DMS53 (cell line): ENCODE measurements around the gene FOXRED1.

Experiments
- DNase-seq: peaks from one replicate; lab custom pipeline; 2025; lab: John Stamatoyannopoulos, UW

FOXRED1 gene

GRCh38 chr11:126311401-126312291 is 42.7 kb downstream of the FOXRED1 start:
- no peak for DNase-seq

GRCh38 chr11:126312961-126313360 is 44.0 kb downstream of the FOXRED1 start:
- no peak for DNase-seq

- DNase-seq = no peak
Measured at GRCh38 chr11:126313826-126314225, 44.9 kb downstream of the FOXRED1 start.

GRCh38 chr11:126317432-126317755 is 48.4 kb downstream of the FOXRED1 start:
- DNase-seq = no peak

GRCh38 chr11:126317756-126318573 is 49.0 kb downstream of the FOXRED1 start:
- no peak for DNase-seq

GRCh38 chr11:126318574-126319373 is 49.8 kb downstream of the FOXRED1 start:
- no peak for DNase-seq

GRCh38 chr11:126319374-126319740 is 50.4 kb downstream of the FOXRED1 start:
- no peak for DNase-seq

- no peak for DNase-seq
Measured at GRCh38 chr11:126322996-126323395, 54.0 kb downstream of the FOXRED1 start.

GRCh38 chr11:126327281-126328000 is 58.5 kb downstream of the FOXRED1 start:
- DNase-seq = no peak
